ENCODE measurements around the gene DUSP22. TPM values are rescaled to one million over a fixed set of nuclear protein-coding genes. Genes with fewer than 3 reads are reported as not detected.

DUSP22 gene
- total RNA-seq, 1 donor from 2014 or later, result 34.9 TPM

DNA sequence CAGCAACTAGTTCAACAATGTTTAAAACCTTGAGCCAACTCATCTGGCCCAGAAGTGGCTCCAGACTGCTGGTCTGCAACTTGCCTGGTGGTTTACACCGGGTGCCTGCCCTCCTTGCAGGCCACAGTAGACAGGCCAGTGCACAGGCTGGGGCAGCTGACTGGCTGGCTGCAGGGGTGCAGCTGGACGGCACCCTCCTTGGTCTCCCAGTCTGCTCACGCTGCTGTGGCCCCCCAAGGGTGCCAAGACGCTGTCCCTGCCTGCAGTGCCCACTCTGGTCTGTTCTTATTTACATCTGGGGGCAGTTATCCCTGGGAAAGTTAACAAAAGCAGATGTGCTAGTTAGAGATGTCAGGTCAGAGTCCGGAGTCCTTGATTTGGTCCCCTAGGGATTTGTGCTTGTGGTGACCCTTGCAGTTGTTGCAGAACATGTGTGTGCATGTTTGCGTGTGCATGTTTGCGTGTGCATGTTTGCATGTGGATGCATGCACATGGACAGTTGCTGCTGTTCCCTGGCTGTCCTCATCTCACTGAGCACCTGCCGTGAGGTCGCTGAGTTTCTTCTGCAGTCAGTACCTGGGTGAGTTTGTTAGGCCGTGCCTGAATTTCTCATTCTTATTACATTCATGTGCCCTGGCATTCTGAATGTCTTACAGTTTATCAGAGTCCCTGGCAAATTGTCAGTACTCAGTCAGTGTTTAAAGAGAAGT is 51.1 kb downstream of the DUSP22 start:
- Mint-ChIP-seq H3K9me3 (ENCODE audit: unreplicated experiment) (peaks cover 14% of the 10 kb centered on the region), H3K36me3 (ENCODE audit: low read depth, unreplicated experiment) (peaks cover 14% of the 10 kb centered on the region), H3K4me3 (ENCODE audit: unreplicated experiment) (no peak overlapping the region), H3K4me1 (ENCODE audit: low read depth, unreplicated experiment) (peaks cover 14% of the 10 kb centered on the region), H3K27ac (ENCODE audit: unreplicated experiment) (no peak overlapping the region), H3K27me3 (ENCODE audit: low read depth, unreplicated experiment) (no peaks in the 10 kb centered on the region)
- DNase-seq (ENCODE audit: low read depth), result no peak
- Histone ChIP-seq H4K20me1 (ENCODE audit: insufficient read depth, low read length) (peaks cover 13% of the 10 kb centered on the region), H3K4me3 (ENCODE audit: insufficient read depth, low read depth, low read length) (no peak overlapping the region), H3K9me3 (ENCODE audit: insufficient read depth, low read depth, low read length) (no peaks in the 10 kb centered on the region), H3K36me3 (ENCODE audit: insufficient read depth, low read length) (no peaks in the 10 kb centered on the region), H3K4me2 (ENCODE audit: low read length) (no peak overlapping the region), H3K27ac (ENCODE audit: low read depth, low read length) (no peak overlapping the region), H3K79me2 (ENCODE audit: insufficient read depth, low read length) (no peaks in the 10 kb centered on the region), H2AFZ (ENCODE audit: low read depth, low read length) (no peak overlapping the region), H3K27me3 (ENCODE audit: insufficient read depth, low read length) (no peaks in the 10 kb centered on the region), H3K4me1 (ENCODE audit: insufficient read depth, low read length) (peaks cover 6% of the 10 kb centered on the region), H3K9ac (ENCODE audit: low read length) (no peak overlapping the region)
- TF ChIP-seq EZH2 (IDR thresholded peaks at IDR 0.05; ENCODE audit: insufficient read depth, low read length) (no peak), CTCF (IDR thresholded peaks at IDR 0.05; ENCODE audit: insufficient read depth, low read depth, low read length) (no peak)
- FAIRE-seq, result no peak

DNA sequence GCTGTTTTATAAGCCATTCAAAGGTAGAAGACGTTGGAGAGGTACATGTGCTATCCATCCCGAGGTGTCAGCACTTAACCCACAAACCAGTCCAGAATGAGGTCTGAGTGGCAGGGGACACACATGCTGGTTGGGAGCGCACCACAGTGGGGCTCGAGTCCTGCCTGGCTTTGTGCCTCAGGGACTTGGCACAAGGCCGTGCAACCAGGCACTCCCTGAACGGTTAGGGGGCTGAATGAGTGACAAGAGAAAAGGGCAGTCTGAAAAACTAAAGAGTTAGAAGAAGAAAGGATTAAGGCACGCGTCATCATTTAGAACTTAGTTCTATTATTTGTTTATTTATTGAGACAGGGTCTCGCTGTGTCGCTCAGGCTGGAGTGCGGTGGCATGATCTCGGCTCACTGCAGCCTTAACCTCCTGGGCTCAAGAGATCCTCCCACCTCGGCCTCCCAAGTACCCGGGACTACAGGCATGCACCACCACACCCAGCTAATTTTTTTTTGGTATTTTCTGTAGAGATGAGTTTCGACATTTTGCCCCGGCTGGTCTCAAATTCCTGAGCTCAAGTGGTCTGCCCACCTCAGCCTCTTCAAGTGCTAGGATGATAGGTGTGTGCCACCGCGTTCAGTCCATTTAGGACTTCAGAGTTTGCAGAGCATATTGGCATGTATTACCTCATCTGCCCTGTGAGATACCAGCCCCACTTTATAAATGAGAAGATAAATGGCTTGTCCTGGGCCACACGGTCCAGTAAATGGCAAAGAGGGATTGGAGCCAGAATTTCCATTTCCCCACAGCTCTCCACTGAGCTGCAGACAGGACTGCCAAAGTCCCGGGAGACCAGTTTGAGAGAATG is 51.9 kb downstream of the DUSP22 start:
- H3K36me3 Mint-ChIP-seq (ENCODE audit: low read depth, unreplicated experiment), result peaks cover 20% of the 10 kb centered on the region
- no peak overlapping the region for H3K4me2 ChIP-seq (ENCODE audit: low read length)
- peaks cover 12% of the 10 kb centered on the region for H3K4me1 Mint-ChIP-seq (ENCODE audit: low read depth, unreplicated experiment)
- H3K9me3 Mint-ChIP-seq (ENCODE audit: unreplicated experiment), result peaks cover 17% of the 10 kb centered on the region
- no peak overlapping the region for H3K9ac ChIP-seq (ENCODE audit: low read length)
- H3K36me3 ChIP-seq (ENCODE audit: insufficient read depth, low read length), result no peaks in the 10 kb centered on the region
- FAIRE-seq (no peak), DNase-seq (ENCODE audit: low read depth) (peak; percentile 64)
- H4K20me1 ChIP-seq (ENCODE audit: insufficient read depth, low read length), result peaks cover 13% of the 10 kb centered on the region
- no peaks in the 10 kb centered on the region for H3K9me3 ChIP-seq (ENCODE audit: insufficient read depth, low read depth, low read length)
- TF ChIP-seq CTCF (IDR thresholded peaks at IDR 0.05; ENCODE audit: insufficient read depth, low read depth, low read length), result no peak
- no peak for TF ChIP-seq EZH2 (IDR thresholded peaks at IDR 0.05; ENCODE audit: insufficient read depth, low read length)
- no peak overlapping the region for H3K4me3 ChIP-seq (ENCODE audit: insufficient read depth, low read depth, low read length)
- no peaks in the 10 kb centered on the region for H3K27me3 ChIP-seq (ENCODE audit: insufficient read depth, low read length)
- peak overlapping the region; percentile 88 for H3K27ac Mint-ChIP-seq (ENCODE audit: unreplicated experiment)
- no peaks in the 10 kb centered on the region for H3K79me2 ChIP-seq (ENCODE audit: insufficient read depth, low read length)
- H3K4me1 ChIP-seq (ENCODE audit: insufficient read depth, low read length), result peaks cover 6% of the 10 kb centered on the region
- H2AFZ ChIP-seq (ENCODE audit: low read depth, low read length), result no peak overlapping the region
- no peak overlapping the region for H3K27ac ChIP-seq (ENCODE audit: low read depth, low read length)
- no peak overlapping the region for H3K4me3 Mint-ChIP-seq (ENCODE audit: unreplicated experiment)
- peaks cover 1% of the 10 kb centered on the region for H3K27me3 Mint-ChIP-seq (ENCODE audit: low read depth, unreplicated experiment)
